Mucosa of descending colon (tissue), 3 donors: ENCODE measurements around the gene ZNF512. TPM values are rescaled to one million over a fixed set of nuclear protein-coding genes. Genes with fewer than 3 reads are reported as not detected.

Source experiments
- ATAC-seq: fragments of 200-7000 bp; cut with Tn5 transposase; one replicate; pipeline ENCODE4 v1.9.1; 2020; ENCODE audit warnings: mild to moderate bottlenecking, moderate library complexity
- DNase-seq, 3 donors: peaks; one replicate each; pipeline ENCODE4 v3.0.0-alpha.2; 2020
- H3K36me3 ChIP-seq: fragments of 200-600 bp; one replicate; pipeline ENCODE4 v1.8.0; 2021; ENCODE audit warnings: low read depth, mild to moderate bottlenecking
- H3K4me1 ChIP-seq: fragments of 200-600 bp; one replicate; pipeline ENCODE4 v1.8.0; 2021; ENCODE audit warnings: low read depth, mild to moderate bottlenecking
- H3K4me3 ChIP-seq: fragments of 200-600 bp; one replicate; pipeline ENCODE4 v1.8.0; 2021; ENCODE audit warnings: mild to moderate bottlenecking
- H3K9me3 ChIP-seq: fragments of 200-600 bp; one replicate; pipeline ENCODE4 v1.8.0; 2021; ENCODE audit warnings: mild to moderate bottlenecking
- intact Hi-C, 2 donors: fragments of 100-400 bp; cut with DNase I in 1 of 2; cut with micrococcal nuclease in 1 of 2; formaldehyde crosslinking; loops; one replicate each; pipeline versions ENCODE4 v1.11.0 to v1.11.1; 2022; cut with DNase I, micrococcal nuclease
- total RNA-seq, 3 donors: library from RNA; stranded (reverse); fragmentation: NEBNext Ultra II Directional in 2 of 3; extraction: Animal tissue kit (Norgen Biotek cat#: 25700) in 2 of 3; gene quantifications; one replicate each; pipeline versions ENCODE4 v1.2.1 to v1.2.4, GENCODE V29; 2021 to 2023
- TF ChIP-seq, protein P1 (sequence below): fragments of 200-600 bp; IDR thresholded peaks from one replicate; pipeline ENCODE4 v1.8.0; 2022; ENCODE audit warnings: antibody characterized with exemption, mild to moderate bottlenecking
- donor health status: DM: no; HTN: no; CAD: no; lungs with moderate emphysema.
- donor health status: DM: no; HTN: no; CAD: no.
- donor health status: DM: no; HTN: yes; CAD: no.

The ZNF512 gene
- total RNA-seq, 3 donors from 2014 or later = 14.4 to 37.8 (median 19.7) TPM

DNA sequence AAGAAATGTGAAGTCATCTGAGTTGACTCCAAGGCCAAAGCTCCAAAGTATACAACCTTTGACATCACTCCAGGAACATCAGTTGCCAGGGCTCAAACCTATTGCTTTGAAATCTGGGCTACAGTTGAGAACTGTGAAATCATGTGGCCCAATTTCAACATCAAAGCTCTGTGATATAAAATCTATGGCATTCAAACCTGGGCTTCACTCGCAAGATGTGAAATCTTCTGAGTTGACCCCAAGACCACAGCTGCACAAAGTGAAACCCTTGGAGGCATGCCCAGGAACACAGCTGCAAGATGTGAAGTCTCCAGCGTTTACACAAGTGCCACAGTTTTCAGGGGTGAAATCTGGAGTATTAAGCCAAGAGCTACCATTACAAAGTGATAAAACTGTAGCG lies 9.4 kb upstream of the ZNF512 start:
- Histone ChIP-seq H3K4me3 (no peak overlapping the region), H3K36me3 (no peaks in the 10 kb centered on the region), H3K4me1 (no peaks in the 10 kb centered on the region), H3K9me3 (peaks cover 38% of the 10 kb centered on the region)
- TF ChIP-seq, protein P1, sequence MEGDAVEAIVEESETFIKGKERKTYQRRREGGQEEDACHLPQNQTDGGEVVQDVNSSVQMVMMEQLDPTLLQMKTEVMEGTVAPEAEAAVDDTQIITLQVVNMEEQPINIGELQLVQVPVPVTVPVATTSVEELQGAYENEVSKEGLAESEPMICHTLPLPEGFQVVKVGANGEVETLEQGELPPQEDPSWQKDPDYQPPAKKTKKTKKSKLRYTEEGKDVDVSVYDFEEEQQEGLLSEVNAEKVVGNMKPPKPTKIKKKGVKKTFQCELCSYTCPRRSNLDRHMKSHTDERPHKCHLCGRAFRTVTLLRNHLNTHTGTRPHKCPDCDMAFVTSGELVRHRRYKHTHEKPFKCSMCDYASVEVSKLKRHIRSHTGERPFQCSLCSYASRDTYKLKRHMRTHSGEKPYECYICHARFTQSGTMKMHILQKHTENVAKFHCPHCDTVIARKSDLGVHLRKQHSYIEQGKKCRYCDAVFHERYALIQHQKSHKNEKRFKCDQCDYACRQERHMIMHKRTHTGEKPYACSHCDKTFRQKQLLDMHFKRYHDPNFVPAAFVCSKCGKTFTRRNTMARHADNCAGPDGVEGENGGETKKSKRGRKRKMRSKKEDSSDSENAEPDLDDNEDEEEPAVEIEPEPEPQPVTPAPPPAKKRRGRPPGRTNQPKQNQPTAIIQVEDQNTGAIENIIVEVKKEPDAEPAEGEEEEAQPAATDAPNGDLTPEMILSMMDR = no peak
- no peak for DNase-seq
- intact Hi-C loops = no loop called here
- no peak for ATAC-seq

DNA sequence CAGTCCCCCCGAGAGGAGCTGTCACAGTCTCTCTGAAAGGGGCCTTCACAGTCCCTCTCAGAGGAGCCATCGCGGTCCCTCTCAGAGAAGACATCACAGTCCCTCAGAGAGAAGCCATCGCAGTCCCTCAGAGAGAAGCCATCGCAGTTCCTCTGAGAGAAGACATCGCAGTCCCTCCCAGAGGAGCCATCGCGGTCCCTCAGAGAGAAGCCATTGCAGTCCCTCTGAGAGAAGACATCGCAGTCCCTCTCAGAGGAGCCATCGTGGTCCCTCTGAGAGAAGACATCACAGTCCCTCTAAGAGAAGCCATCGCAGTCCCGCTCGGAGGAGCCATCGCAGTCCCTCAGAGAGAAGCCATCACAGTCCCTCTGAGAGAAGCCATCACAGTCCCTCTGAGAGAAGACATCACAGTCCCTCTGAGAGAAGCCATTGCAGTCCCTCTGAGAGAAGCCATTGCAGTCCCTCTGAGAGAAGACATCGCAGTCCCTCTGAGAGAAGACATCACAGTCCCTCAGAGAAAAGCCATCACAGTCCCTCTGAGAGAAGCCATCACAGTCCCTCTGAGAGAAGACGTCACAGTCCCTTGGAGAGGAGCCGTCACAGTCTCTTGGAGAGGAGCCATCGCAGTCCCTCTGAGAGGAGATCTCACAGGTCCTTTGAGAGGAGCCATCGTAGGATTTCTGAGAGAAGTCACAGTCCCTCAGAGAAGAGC lies 1.3 kb upstream of the ZNF512 start:
- ATAC-seq = no peak
- intact Hi-C loops = no loop called here
- peaks cover 18% of the 10 kb centered on the region for H3K9me3 ChIP-seq
- DNase-seq = no peak
- H3K4me1 ChIP-seq = peaks cover 6% of the 10 kb centered on the region
- no peaks in the 10 kb centered on the region for H3K36me3 ChIP-seq
- no peak overlapping the region for H3K4me3 ChIP-seq
- TF ChIP-seq, protein P1 = no peak

DNA sequence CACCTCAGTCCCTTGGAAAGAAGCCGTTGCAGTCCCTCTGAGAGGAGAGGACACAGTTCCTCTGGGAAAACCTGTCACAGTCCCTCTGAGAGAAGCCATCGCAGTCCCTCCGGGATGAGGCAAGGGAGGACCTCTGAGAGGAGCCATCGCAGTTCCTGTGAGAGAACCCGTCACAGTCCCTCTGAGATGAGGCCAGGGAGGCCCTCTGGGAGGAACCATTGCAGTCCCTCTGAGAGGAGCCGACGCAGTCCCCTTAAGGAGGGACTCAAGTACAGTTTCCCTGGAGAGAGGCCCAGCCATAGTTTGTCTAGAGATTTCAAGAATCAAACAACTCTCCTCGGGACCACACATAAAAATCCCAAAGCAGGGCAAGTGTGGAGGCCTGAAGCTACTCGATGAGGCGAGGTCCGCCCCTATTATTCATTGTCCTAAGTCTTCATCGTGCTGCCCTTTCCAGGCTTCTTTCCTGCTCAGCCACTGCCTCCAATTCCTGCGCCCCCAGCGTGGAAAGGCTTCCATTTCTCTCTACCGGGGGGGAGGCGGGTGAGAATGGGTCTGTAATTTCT lies 630 bp upstream of the ZNF512 start:
- Histone ChIP-seq H3K36me3 (no peaks in the 10 kb centered on the region), H3K9me3 (peaks cover 13% of the 10 kb centered on the region), H3K4me3 (peak overlapping the region; percentile 22), H3K4me1 (peaks cover 6% of the 10 kb centered on the region)
- ATAC-seq (no peak), DNase-seq (no peak)
- intact Hi-C loops = no loop called here
- TF ChIP-seq, protein P1 = no peak

DNA sequence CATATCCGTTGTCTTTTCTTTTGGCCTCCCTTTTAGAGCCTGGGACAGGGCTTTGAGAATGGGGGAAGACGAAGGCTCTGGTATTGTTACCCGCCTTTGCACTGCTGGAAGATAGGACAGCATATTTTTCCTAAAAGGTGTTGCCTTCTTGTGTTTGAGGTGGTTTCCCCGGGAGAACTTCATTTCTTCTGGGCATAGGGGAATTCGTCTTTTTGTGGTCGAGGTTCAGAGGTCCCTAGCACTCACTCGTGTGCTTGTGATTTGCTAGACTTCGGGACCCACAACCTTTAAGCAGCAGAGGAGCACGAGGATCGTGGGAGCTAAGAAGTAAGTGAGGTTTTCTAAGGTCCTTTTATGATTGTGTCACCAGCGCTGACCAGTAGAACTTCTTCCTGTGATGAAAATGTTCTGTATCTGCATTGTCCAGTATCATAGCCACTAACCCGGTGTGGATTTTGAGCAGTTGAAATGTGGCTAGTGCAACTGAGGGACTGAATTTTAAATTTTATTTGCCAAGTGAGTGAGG lies 611 bp downstream of the ZNF512 start:
- TF ChIP-seq, protein P1 = no peak
- ATAC-seq (peak; percentile 8), DNase-seq (no peak)
- H3K9me3 ChIP-seq = peaks cover 5% of the 10 kb centered on the region
- H3K4me3 ChIP-seq = peak overlapping the region; percentile 22
- no peaks in the 10 kb centered on the region for H3K36me3 ChIP-seq
- intact Hi-C loops = no loop called here
- peaks cover 6% of the 10 kb centered on the region for H3K4me1 ChIP-seq

DNA sequence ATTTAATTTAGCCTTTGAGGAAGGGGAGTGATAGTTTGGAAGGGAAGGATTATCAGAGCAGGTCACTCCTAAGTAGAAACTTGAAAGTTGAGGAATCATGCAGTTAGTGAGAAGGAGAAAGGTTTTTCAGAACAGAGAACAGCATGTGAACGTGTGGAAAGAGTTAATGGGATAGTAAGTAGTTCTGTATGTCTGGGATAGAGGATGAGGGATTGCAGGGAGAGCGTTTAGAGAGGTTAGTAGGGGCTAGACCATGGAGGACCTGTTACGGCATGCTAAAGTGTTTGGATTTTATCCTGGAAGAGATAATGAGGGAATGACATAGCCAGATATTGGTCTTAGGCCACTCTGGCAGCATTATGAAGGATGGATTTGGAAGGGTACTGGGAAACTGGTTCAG lies 1.8 kb downstream of the ZNF512 start:
- intact Hi-C loops = no loop called here
- ATAC-seq (no peak), DNase-seq (no peak)
- TF ChIP-seq, protein P1 = no peak
- no peaks in the 10 kb centered on the region for H3K36me3 ChIP-seq
- H3K4me1 ChIP-seq = peaks cover 6% of the 10 kb centered on the region
- H3K4me3 ChIP-seq = no peak overlapping the region
- H3K9me3 ChIP-seq = peaks cover 8% of the 10 kb centered on the region
